Activated CD4-positive, alpha-beta T cell treated with anti-CD3 and anti-CD28 coated beads for 24 hours (primary cell): ENCODE measurements around the gene UBE2V1.
A peak's percentile ranks its signal among the peaks of the same experiment; 100 is the strongest.
"Not testable (repeated sequence)": the region's sequence is repeated elsewhere in the genome, so short reads cannot be mapped to it uniquely, and the experiment has no call there.

Experiments
- DNase-seq, 2 donors: peaks; one replicate each; pipeline ENCODE4 v3.0.0-alpha.2; 2020; ENCODE audit warnings: low read depth in 2 of 2

The UBE2V1 gene

DNA sequence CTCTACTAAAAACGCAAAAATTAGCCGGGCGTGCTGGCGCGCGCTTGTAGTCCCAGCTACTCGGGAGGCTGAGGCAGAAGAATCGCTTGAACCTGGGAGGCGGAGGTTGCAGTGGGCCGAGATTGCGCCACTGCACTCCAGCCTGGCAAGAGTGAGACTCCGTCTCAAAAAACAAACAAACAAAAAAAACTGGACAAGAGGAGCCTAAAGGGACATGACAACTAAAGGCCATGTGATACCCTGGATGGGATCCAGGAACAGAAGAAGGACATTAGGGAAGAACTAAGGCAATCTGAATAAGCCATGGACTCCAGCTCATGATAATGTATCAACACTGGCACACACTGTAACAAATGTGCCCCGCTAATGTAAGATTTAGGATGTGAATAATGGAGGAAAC lies 24.8 kb upstream of the UBE2V1 start:
- DNase-seq, result not testable (repeated sequence)

- DNase-seq, result no peak
Measured at GRCh38 chr20:50136822-50137599, 24.1 kb upstream of the UBE2V1 start.

GRCh38 chr20:50135157-50135556 lies 22.2 kb upstream of the UBE2V1 start:
- not testable (repeated sequence) for DNase-seq

DNA sequence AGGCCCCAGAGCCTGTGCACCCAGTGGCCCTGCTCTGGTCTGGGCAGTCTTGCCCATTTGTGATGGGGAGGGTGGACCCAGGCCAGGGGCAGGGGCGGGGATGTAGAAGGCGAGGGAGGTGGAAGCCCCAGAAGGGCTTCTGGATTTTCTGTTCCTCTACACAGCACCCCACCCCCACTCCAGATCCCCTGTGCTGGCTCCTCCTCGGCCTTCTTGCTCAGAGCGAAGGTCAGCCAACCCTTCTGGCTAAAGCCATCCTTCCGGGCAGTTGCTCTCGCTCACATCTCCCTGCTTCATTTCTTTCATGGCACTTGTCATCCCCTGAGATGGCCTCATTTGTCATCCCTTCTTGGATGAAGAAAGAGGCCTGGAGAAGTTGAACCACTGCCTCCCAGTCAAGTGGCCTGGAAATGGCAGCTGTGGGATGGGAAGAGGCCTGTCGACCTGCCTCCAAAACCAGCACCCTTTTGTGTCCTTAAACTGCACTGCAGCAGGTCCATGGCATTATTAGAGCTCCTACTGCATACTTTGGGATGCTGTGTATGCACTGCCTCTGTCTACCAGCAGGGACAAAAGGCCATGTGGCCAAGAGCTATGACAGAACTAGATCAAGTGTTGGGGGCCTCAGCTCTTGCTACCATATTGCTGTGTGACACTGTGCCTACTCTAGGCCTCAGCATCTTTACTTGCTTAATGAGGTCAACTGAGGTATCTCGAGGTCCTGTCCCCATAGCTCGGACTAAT lies 20.7 kb upstream of the UBE2V1 start:
- no peak for DNase-seq

DNA sequence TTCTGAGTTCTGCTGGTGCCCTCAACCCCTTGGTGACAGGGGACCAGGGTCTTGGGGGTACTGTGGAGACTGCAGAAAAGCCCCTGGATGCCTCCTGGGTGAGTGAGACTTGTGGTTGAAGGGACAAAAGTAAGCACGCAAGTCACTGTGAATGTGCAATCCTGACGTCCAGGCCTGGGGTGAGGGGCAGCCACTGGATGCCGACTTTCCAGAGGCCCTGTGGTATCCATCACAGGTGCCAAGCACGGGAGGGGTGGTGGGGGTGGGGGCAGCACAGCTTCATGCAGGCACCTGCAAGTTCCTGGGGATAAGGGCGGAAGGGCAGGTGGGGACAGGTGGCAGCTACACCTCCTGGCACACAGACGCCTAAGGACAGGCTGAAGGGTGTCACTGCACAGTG lies 20.1 kb upstream of the UBE2V1 start:
- DNase-seq, result no peak

- no peak for DNase-seq
Measured at GRCh38 chr20:50130995-50131394, 18.0 kb upstream of the UBE2V1 start.

- DNase-seq, result no peak
Measured at GRCh38 chr20:50130356-50130723, 17.4 kb upstream of the UBE2V1 start.

GRCh38 chr20:50129662-50130355 lies 16.9 kb upstream of the UBE2V1 start:
- DNase-seq, result no peak

- no peak for DNase-seq
Measured at GRCh38 chr20:50128520-50128905, 15.6 kb upstream of the UBE2V1 start.

GRCh38 chr20:50127587-50128519 lies 14.9 kb upstream of the UBE2V1 start:
- no peak for DNase-seq

GRCh38 chr20:50126662-50127061 lies 13.7 kb upstream of the UBE2V1 start:
- no peak for DNase-seq

DNA sequence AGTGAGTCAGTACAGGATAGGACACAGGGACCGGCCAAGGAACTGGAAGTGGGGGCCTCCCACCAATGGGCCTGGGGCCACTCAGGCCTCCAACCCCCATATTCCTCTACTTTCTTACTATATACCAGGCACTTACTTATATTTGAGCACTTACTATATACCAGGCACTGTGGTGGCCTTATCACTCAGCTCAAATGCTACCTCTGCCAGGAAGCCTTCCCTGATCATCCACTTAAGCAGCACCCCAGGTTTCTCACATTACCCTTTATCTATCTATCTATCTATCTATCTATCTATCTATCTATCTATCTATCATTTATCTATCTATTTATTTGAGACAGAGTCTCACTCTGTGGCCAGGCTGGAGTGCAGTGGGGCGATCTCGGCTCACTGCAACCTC lies 12.3 kb upstream of the UBE2V1 start:
- no peak for DNase-seq

- no peak for DNase-seq
Measured at GRCh38 chr20:50124496-50124895, 11.5 kb upstream of the UBE2V1 start.

DNA sequence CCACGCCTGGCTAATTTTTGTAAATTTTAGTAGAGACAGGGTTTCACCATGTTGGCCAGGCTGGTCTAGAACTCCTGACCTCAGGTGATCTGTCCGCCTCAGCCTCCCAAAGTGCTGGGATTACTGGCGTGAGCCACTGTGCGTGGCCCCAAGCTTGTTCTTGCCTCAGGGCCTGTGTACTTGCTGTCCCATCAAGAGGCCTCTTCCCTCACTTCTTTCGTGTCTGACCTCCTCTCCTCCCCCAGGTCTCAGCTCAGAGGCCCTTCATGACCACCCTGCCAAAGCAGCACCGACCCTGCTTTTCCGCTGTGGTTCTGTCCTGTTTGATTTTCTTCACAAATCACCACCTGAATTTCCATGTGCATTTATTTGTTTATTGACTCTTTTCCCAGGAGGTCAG lies 10.5 kb upstream of the UBE2V1 start:
- no peak for DNase-seq

GRCh38 chr20:50122763-50123162 lies 9.8 kb upstream of the UBE2V1 start:
- no peak for DNase-seq

GRCh38 chr20:50121858-50122271 lies 8.9 kb upstream of the UBE2V1 start:
- DNase-seq, result no peak

DNA sequence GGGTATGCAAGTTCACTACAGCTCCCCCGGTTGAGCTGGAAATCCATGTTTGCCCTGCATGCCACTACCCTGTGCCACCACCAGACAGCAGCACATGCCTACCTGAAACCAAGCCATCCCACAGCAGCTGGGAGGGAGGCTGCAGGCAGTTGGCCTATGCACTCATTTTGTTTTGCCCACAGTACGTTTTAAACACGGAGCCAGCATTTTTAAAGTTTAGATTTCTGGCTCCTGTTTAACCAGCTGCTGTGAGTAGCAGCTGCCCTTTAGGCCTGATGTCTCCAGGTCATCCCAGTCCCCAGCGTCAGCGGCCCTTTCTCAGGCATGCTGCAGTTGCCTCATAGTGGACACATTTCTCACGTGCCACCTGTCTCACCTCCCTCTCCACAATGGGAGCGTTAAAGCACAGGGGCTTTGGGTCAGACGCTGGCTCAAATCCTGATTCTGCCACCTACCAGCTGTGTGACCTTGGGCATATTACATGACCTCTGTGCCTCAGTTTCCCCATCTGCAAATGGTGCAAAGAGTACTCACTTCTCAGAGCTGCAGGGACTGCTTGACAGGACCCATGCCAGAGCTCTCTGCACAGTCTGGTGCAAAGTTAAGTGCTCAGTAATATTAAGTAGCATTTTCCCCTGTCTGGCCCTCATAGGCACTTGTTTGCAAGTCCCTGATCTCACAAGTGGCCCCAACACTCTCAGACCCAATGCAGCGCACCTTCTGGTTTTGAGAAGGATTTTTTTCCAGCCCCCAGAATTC lies 8.2 kb upstream of the UBE2V1 start:
- DNase-seq, result peak in 1 of 2 donors; percentile 32

GRCh38 chr20:50118203-50118602 lies 5.3 kb upstream of the UBE2V1 start:
- no peak for DNase-seq

DNA sequence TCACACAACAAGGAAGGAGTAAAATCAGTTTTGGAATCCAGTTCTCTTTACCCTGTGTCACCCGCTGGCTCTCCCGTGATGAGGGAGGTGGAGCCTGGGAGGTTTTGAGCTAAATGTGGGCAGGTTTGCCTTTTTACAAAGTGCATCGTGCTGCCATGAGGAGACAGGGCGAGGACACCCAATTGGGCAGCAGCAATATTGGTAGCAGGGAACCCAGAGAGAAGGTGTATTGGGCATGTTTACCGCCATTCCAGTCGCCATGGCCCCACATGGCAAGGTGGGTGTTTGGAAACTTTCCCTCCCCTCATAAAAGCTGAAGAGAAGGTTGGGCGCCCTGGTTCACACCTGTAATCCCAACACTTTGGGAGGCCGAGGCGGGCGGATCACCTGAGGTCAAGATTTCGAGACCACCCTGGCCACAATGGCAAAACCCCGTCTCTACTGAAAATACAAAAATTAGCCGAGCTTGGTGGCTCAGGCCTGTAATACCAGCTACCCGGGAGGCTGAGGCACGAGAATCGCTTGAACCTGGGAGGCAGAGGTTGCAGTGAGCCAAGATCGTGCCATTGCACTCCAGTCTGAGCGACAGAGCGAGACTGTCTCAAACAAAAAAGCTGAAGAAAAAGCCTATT lies 3.5 kb upstream of the UBE2V1 start:
- DNase-seq, result no peak

DNA sequence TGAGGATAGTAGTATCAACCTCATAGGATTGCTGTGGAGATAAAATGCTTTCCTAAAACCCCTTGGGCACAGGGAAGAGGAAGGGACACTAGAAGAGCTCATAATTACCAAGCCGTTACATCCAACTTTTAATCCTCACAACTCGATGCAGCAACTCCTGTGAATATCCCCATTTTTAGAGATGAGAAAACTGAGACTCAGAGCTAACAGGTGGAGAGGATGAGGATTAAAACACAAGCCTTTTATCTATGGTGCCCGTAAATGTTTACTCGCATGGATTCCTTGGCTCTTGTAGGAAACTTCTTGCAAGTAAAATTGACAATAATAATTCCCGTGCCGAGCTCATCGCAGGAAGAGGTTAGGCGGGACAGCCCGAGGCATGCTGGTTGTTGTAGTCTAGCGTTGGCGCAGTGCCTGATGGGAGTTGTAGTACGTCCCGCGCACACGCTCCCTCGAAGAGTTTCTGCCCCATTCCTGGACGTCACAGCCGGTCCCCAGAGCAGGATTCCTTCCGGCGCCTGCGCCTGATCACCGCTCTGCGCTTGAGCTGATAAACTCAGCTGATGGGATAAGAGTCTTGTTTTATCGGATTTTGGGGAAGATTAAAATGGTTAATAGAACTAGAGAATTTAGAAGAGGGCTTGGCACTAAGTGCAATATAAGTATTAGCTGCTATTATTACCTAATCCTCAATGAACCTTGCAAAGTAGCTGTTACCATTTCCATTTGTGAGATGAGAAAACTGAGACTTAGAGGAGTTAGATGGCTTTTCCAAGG lies 2.8 kb upstream of the UBE2V1 start:
- DNase-seq, result peak; percentile 80 to 89
